Measurements from ENCODE around the gene KRTAP20-4.

GRCh38 chr21:30646904-30647414 is 26.5 kb downstream of the KRTAP20-4 start:
- TF ChIP-seq CTCF (conservative IDR thresholded peaks at IDR 0.05; ENCODE audit: low read length): no peak
- TF ChIP-seq EZH2phosphoT487 (IDR thresholded peaks at IDR 0.05; ENCODE audit: borderline replicate concordance): no peak

Measured in Loucy (cell line).